CD4-positive, alpha-beta memory T cell (primary cell): Measurements from ENCODE around the gene SMPD1. TPM values are rescaled to one million over a fixed set of nuclear protein-coding genes. Genes with fewer than 3 reads are reported as not detected.
"Not testable (repeated sequence)": the region's sequence is repeated elsewhere in the genome, so short reads cannot be mapped to it uniquely, and the experiment has no call there.

ENCODE experiments used
- CTCF ChIA-PET: fragments of 350-600 bp; sonication (Branson Sonifier 250); formaldehyde crosslinking; loops from one replicate; lab custom pipeline; 2021; ENCODE audit warnings: inconsistent platforms; ENCODE audit not compliant: partially characterized antibody; lab: Charles Lee
- POLR2A ChIA-PET: fragments of 350-600 bp; sonication (Branson Sonifier 250); formaldehyde crosslinking; loops from one replicate; lab custom pipeline; 2021; ENCODE audit not compliant: partially characterized antibody; lab: Charles Lee
- DNase-seq, 5 donors: peaks; one replicate each; pipeline versions ENCODE4 v3.0.0 to v3.0.0-alpha.2; 2020 to 2022; ENCODE audit warnings: mixed read lengths in 1 of 5
- H3K27ac ChIP-seq: one replicate; pipeline ENCODE4 v1.7.0; 2013; ENCODE audit warnings: low read depth, low read length
- H3K27me3 ChIP-seq: 2 replicates; pipeline ENCODE4 v1.7.0; 2013; ENCODE audit warnings: mild to moderate bottlenecking, low read length, moderate library complexity; ENCODE audit not compliant: insufficient read depth
- H3K36me3 ChIP-seq: 2 replicates; pipeline ENCODE4 v1.7.0; 2013; ENCODE audit warnings: mild to moderate bottlenecking, low read length, moderate library complexity; ENCODE audit not compliant: insufficient read depth
- H3K4me1 ChIP-seq: 2 replicates; pipeline ENCODE4 v1.7.0; 2013; ENCODE audit warnings: mild to moderate bottlenecking, low read length, moderate library complexity; ENCODE audit not compliant: insufficient read depth
- H3K4me3 ChIP-seq, 2 donors: one replicate each; pipeline ENCODE4 v1.7.0; 2013; ENCODE audit warnings: low read length in 2 of 2, mild to moderate bottlenecking in 1 of 2
- H3K9me3 ChIP-seq, 2 donors: one replicate each; pipeline ENCODE4 v1.7.0; 2013; ENCODE audit warnings: low read length in 2 of 2, control low read depth in 1 of 2; ENCODE audit not compliant: control insufficient read depth in 1 of 2
- H3K27ac Mint-ChIP-seq, 7 donors: one replicate each; pipeline ENCODE4 v1.8.0; 2020 to 2021; ENCODE audit warnings: mixed read lengths in 7 of 7, mild to moderate bottlenecking in 6 of 7, inconsistent platforms in 3 of 7, moderate library complexity in 3 of 7
- H3K27me3 Mint-ChIP-seq, 2 donors: one replicate each; pipeline ENCODE4 v1.8.0; 2020 to 2021; ENCODE audit warnings: mixed read lengths in 2 of 2
- H3K36me3 Mint-ChIP-seq, 2 donors: one replicate each; pipeline ENCODE4 v1.8.0; 2020 to 2021; ENCODE audit warnings: mixed read lengths in 2 of 2, inconsistent platforms in 1 of 2, mild to moderate bottlenecking in 1 of 2
- H3K4me1 Mint-ChIP-seq, 4 donors: one replicate each; pipeline ENCODE4 v1.8.0; 2020 to 2021; ENCODE audit warnings: mixed read lengths in 4 of 4, mild to moderate bottlenecking in 1 of 4
- H3K4me3 Mint-ChIP-seq, 8 donors: one replicate each; pipeline ENCODE4 v1.8.0; 2020 to 2021; ENCODE audit warnings: mixed read lengths in 8 of 8, mild to moderate bottlenecking in 7 of 8, moderate library complexity in 6 of 8, inconsistent platforms in 3 of 8
- H3K9me3 Mint-ChIP-seq, 8 donors: one replicate each; pipeline ENCODE4 v1.8.0; 2020 to 2021; ENCODE audit warnings: mixed read lengths in 8 of 8, mild to moderate bottlenecking in 5 of 8, inconsistent platforms in 3 of 8, moderate library complexity in 1 of 8
- intact Hi-C: fragments of 100-400 bp; cut with micrococcal nuclease; formaldehyde crosslinking; loops from one replicate; pipeline ENCODE4 v1.15.1; 2023
- polyA plus RNA-seq, 2 donors: library from polyadenylated mRNA; unstranded; fragments of 300-500 nt; fragmentation: Illumina TruSeq; gene quantifications; one replicate each; pipeline ENCODE4 v1.2.3, GENCODE V29; 2021
- total RNA-seq, 2 experiments: library from RNA; stranded (reverse); gene quantifications; one replicate each; pipeline ENCODE4 v1.2.3, GENCODE V29; 2021

The SMPD1 gene
- total and polyA plus RNA-seq, 4 experiments from 2014 or later, result 9.2 to 43.6 (median 25.7) TPM

GRCh38 chr11:6388748-6389147, 1.5 kb upstream of the SMPD1 start:
- Mint-ChIP-seq H3K27ac (peak overlapping the region; percentile 98 to 100 (median 99)), H3K27me3 (no peaks in the 10 kb centered on the region), H3K4me3 (peak overlapping the region in 3 of 8 donors; percentile 62 to 98 (median 75)), H3K36me3 (peaks cover 11 to 22% of the 10 kb centered on the region in 2 donors), H3K9me3 (no peaks in the 10 kb centered on the region), H3K4me1 (peaks cover 22 to 55% (median 42%) of the 10 kb centered on the region in 4 donors)
- Histone ChIP-seq H3K4me3 (no peak overlapping the region), H3K36me3 (no peaks in the 10 kb centered on the region), H3K9me3 (no peaks in the 10 kb centered on the region), H3K27me3 (no peaks in the 10 kb centered on the region), H3K4me1 (peaks cover 47% of the 10 kb centered on the region), H3K27ac (peak overlapping the region; percentile 83)
- intact Hi-C loops, result no loop called here
- CTCF ChIA-PET, result interaction anchor here (1.0 to 19.5 kb wide), 5 partner anchors 10 to 366 kb away, joined by 3 to 1014 read pairs (median 40); partner anchors contain the start of genes APBB1 and HPX
- no peak for DNase-seq
- POLR2A ChIA-PET, result interaction anchor here (0.9 to 23.7 kb wide), 6 partner anchors 10 to 697 kb away, joined by 3 to 503 read pairs (median 6); partner anchors contain the start of genes APBB1, ARFIP2 and TIMM10B

- ChIA-PET CTCF (interaction anchor here (0.9 to 19.5 kb wide), 10 partner anchors 12 to 293 kb away, joined by 3 to 1014 read pairs (median 4); partner anchors contain the start of genes APBB1, HPX and MRPL17), POLR2A (interaction anchor here (0.6 to 23.7 kb wide), 20 partner anchors 10 to 701 kb away, joined by 3 to 503 read pairs (median 4); partner anchors contain the start of genes APBB1, ARFIP2, TAF10 and TIMM10B)
- no peaks in the 10 kb centered on the region for H3K36me3 ChIP-seq
- no peaks in the 10 kb centered on the region for H3K27me3 ChIP-seq
- intact Hi-C loops, result loop anchor here (1.0 to 2.0 kb wide), 7 partner anchors 11 to 292 kb away; partner anchors contain the start of genes APBB1, ARFIP2, FHIP1B and MRPL17
- H3K4me3 ChIP-seq, result peak overlapping the region; percentile 79 to 97
- Mint-ChIP-seq H3K27ac (peak overlapping the region; percentile 93 to 99 (median 95)), H3K4me3 (peak overlapping the region; percentile 93 to 98 (median 95)), H3K9me3 (no peaks in the 10 kb centered on the region), H3K4me1 (peaks cover 25 to 62% (median 40%) of the 10 kb centered on the region in 4 donors), H3K27me3 (no peaks in the 10 kb centered on the region), H3K36me3 (peaks cover 14 to 36% of the 10 kb centered on the region in 2 donors)
- H3K9me3 ChIP-seq, result no peaks in the 10 kb centered on the region
- DNase-seq, result peak in 3 of 5 donors; percentile 22 to 35 (median 30)
- H3K4me1 ChIP-seq, result peaks cover 50% of the 10 kb centered on the region
- H3K27ac ChIP-seq, result peak overlapping the region; percentile 83
Observed at GRCh38 chr11:6390718-6391469, 620 bp downstream of the SMPD1 start.

- Mint-ChIP-seq H3K36me3 (peaks cover 21 to 43% of the 10 kb centered on the region in 2 donors), H3K9me3 (no peaks in the 10 kb centered on the region), H3K4me3 (peak overlapping the region; percentile 93 to 98 (median 95)), H3K4me1 (peaks cover 28 to 69% (median 45%) of the 10 kb centered on the region in 4 donors), H3K27me3 (no peaks in the 10 kb centered on the region), H3K27ac (peak overlapping the region; percentile 93 to 99 (median 95))
- no peaks in the 10 kb centered on the region for H3K27me3 ChIP-seq
- no peak for DNase-seq
- ChIA-PET CTCF (interaction anchor here (0.9 to 19.5 kb wide), 5 partner anchors 12 to 54 kb away, joined by 3 to 1014 read pairs (median 3); partner anchors contain the start of gene HPX), POLR2A (interaction anchor here (0.6 to 23.7 kb wide), 9 partner anchors 11 to 90 kb away, joined by 3 to 503 read pairs (median 8); partner anchors contain the start of genes APBB1, ARFIP2 and TIMM10B)
- intact Hi-C loops, result loop anchor here (2.0 kb wide), 1 partner anchor 221 kb away; the partner anchor contains the start of gene TAF10
- H3K27ac ChIP-seq, result peak overlapping the region; percentile 83
- peaks cover 50% of the 10 kb centered on the region for H3K4me1 ChIP-seq
- no peaks in the 10 kb centered on the region for H3K9me3 ChIP-seq
- H3K36me3 ChIP-seq, result no peaks in the 10 kb centered on the region
- H3K4me3 ChIP-seq, result peak overlapping the region; percentile 79 to 97
Observed at GRCh38 chr11:6391537-6392134, 1.4 kb downstream of the SMPD1 start.

- POLR2A ChIA-PET, result interaction anchor here (1.9 to 23.7 kb wide), 3 partner anchors 11 to 89 kb away, joined by 6 to 503 read pairs (median 273); partner anchors contain the start of genes APBB1, ARFIP2 and TIMM10B
- H3K9me3 ChIP-seq, H3K4me3 ChIP-seq, DNase-seq, H3K36me3 ChIP-seq, intact Hi-C loops, H3K9me3 Mint-ChIP-seq, H3K27me3 Mint-ChIP-seq, H3K27me3 ChIP-seq, H3K27ac ChIP-seq: not testable (repeated sequence)
- peaks cover 33 to 72% (median 48%) of the 10 kb centered on the region in 4 donors for H3K4me1 Mint-ChIP-seq
- peaks cover 50% of the 10 kb centered on the region for H3K4me1 ChIP-seq
- H3K4me3 Mint-ChIP-seq, result peak overlapping the region; percentile 68 to 96 (median 94)
- CTCF ChIA-PET, result interaction anchor here (1.0 to 1.6 kb wide), 3 partner anchors 13 to 53 kb away, joined by 3 to 6 read pairs (median 4); no protein-coding TSS in a partner anchor
- peaks cover 22 to 49% of the 10 kb centered on the region in 2 donors for H3K36me3 Mint-ChIP-seq
- peak overlapping the region in 6 of 7 donors; percentile 42 to 98 (median 81) for H3K27ac Mint-ChIP-seq
Observed at GRCh38 chr11:6392251-6392650, 2.0 kb downstream of the SMPD1 start.

DNA sequence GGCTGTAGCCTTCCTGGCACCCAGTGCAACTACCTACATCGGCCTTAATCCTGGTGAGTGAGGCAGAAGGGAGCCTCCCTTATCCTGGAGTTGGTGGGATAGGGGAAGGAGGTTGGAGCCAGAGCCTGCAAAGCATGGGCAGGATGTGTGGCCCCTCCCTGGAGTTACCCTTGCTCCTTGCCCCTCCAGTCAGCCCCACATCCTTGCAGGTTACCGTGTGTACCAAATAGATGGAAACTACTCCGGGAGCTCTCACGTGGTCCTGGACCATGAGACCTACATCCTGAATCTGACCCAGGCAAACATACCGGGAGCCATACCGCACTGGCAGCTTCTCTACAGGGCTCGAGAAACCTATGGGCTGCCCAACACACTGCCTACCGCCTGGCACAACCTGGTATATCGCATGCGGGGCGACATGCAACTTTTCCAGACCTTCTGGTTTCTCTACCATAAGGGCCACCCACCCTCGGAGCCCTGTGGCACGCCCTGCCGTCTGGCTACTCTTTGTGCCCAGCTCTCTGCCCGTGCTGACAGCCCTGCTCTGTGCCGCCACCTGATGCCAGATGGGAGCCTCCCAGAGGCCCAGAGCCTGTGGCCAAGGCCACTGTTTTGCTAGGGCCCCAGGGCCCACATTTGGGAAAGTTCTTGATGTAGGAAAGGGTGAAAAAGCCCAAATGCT, 3.9 kb downstream of the SMPD1 start:
- Histone ChIP-seq H3K27me3 (no peaks in the 10 kb centered on the region), H3K4me1 (peaks cover 43% of the 10 kb centered on the region), H3K9me3 (no peaks in the 10 kb centered on the region), H3K36me3 (peaks cover 15% of the 10 kb centered on the region), H3K4me3 (no peak overlapping the region), H3K27ac (no peak overlapping the region)
- POLR2A ChIA-PET, result interaction anchor here (0.7 to 23.7 kb wide), 3 partner anchors 9 to 50 kb away, joined by 3 to 503 read pairs (median 273); partner anchors contain the start of gene APBB1
- Mint-ChIP-seq H3K27me3 (no peaks in the 10 kb centered on the region), H3K27ac (peak overlapping the region in 4 of 7 donors; percentile 5 to 98 (median 25)), H3K9me3 (no peaks in the 10 kb centered on the region), H3K36me3 (peaks cover 39 to 63% of the 10 kb centered on the region in 2 donors), H3K4me3 (peak overlapping the region in 1 of 8 donors; percentile 30), H3K4me1 (peaks cover 36 to 78% (median 55%) of the 10 kb centered on the region in 4 donors)
- intact Hi-C loops, result no loop called here
- no peak for DNase-seq
- CTCF ChIA-PET, result interaction anchor here (1.1 kb wide), 1 partner anchor 50 kb away, joined by 3 read pairs; no protein-coding TSS in a partner anchor

- H3K27ac Mint-ChIP-seq, result peak overlapping the region in 3 of 7 donors; percentile 44 to 81 (median 59)
- no peaks in the 10 kb centered on the region for H3K9me3 ChIP-seq
- H3K27me3 Mint-ChIP-seq, result no peaks in the 10 kb centered on the region
- CTCF ChIA-PET, result interaction anchor here (1.3 kb wide), 1 partner anchor 48 kb away, joined by 3 read pairs; no protein-coding TSS in a partner anchor
- peaks cover 15% of the 10 kb centered on the region for H3K36me3 ChIP-seq
- no peak overlapping the region for H3K27ac ChIP-seq
- no peak overlapping the region for H3K4me3 ChIP-seq
- intact Hi-C loops, result no loop called here
- no peak for DNase-seq
- peaks cover 37% of the 10 kb centered on the region for H3K4me1 ChIP-seq
- POLR2A ChIA-PET, result interaction anchor here (0.6 to 23.7 kb wide), 3 partner anchors 7 to 30 kb away, joined by 3 to 503 read pairs (median 273); partner anchors contain the start of gene APBB1
- H3K36me3 Mint-ChIP-seq, result peaks cover 50 to 66% of the 10 kb centered on the region in 2 donors
- H3K4me3 Mint-ChIP-seq, result no peak overlapping the region
- H3K9me3 Mint-ChIP-seq, result no peaks in the 10 kb centered on the region
- H3K4me1 Mint-ChIP-seq, result peaks cover 31 to 78% (median 57%) of the 10 kb centered on the region in 4 donors
- H3K27me3 ChIP-seq, result no peaks in the 10 kb centered on the region
Observed at GRCh38 chr11:6395470-6396060, 5.3 kb downstream of the SMPD1 start.
